ENCODE results near the gene PCNX1. TPM values are rescaled to one million over a fixed set of nuclear protein-coding genes. Genes with fewer than 3 reads are reported as not detected.

Gene PCNX1
- total and polyA plus RNA-seq, 2 of the 4 experiments (the other 2 are of a cell fraction): 15.0 to 43.7 TPM

GRCh38 chr14:70909733-70910614, 2.7 kb downstream of the PCNX1 start:
- Histone ChIP-seq H3K9me1 (ENCODE audit: insufficient read depth, low read length) (peaks cover 10% of the 10 kb centered on the region), H4K8ac (ENCODE audit: low read depth in 2 of 2, low read length in 2 of 2) (no peak overlapping the region), H3K79me1 (ENCODE audit: low read depth in 1 of 2, low read length in 2 of 2) (peaks cover 10 to 49% of the 10 kb centered on the region in 2 experiments; a peak in 3 of 4 replicates), H3K27me3 (ENCODE audit: control insufficient read depth, insufficient read depth, low read length) (no peaks in the 10 kb centered on the region), H4K91ac (ENCODE audit: insufficient read depth, low read depth, low read length) (no peak overlapping the region), H2AK5ac (ENCODE audit: low read depth, low read length) (peak overlapping the region; percentile 27; the same call in 1 of the 2 replicates), H4K20me1 (ENCODE audit: insufficient read depth, low read length) (peaks cover 54% of the 10 kb centered on the region), H3K4ac (ENCODE audit: low read depth, low read length) (no peak overlapping the region; the same call in 1 of the 2 replicates), H3K14ac (replicated peaks; ENCODE audit: low read depth, low read length) (peak overlapping the region; percentile 77), H3K4me1 (ENCODE audit: control insufficient read depth, insufficient read depth, low read length) (peaks cover 11% of the 10 kb centered on the region), H3K56ac (ENCODE audit: extremely low read depth, insufficient read depth, low read length) (no peak overlapping the region), H3K9me3 (ENCODE audit: control insufficient read depth, insufficient read depth, low read length) (no peaks in the 10 kb centered on the region), H3K4me3 (ENCODE audit: insufficient read depth, low read depth, low read length) (no peak overlapping the region), H3K4me2 (ENCODE audit: low read depth, low read length) (peak overlapping the region; percentile 96), H3K27ac (ENCODE audit: insufficient read depth, low read length) (no peak overlapping the region), H2AK9ac (replicated peaks; ENCODE audit: low read depth, low read length, poor library complexity) (no peak overlapping the region), H3K36me3 (ENCODE audit: control insufficient read depth, insufficient read depth, low read length) (no peaks in the 10 kb centered on the region; the same call in 1 of the 2 replicates), H3K18ac (ENCODE audit: low read depth, low read length) (no peak overlapping the region; the same call in 1 of the 2 replicates), H3K9ac (ENCODE audit: low read depth, low read length) (no peak overlapping the region), H4K5ac (ENCODE audit: low read depth, low read length) (no peak overlapping the region), H2AFZ (replicated peaks; ENCODE audit: low read length, poor library complexity) (no peak overlapping the region), H2BK120ac (ENCODE audit: low read depth, low read length) (no peak overlapping the region), H2BK20ac (ENCODE audit: low read depth, low read length) (no peak overlapping the region), H2BK5ac (ENCODE audit: low read depth, low read length, poor library complexity, severe bottlenecking) (no peak overlapping the region), H2BK15ac (ENCODE audit: low read depth, low read length) (no peak overlapping the region), H3K23ac (ENCODE audit: low read depth, low read length) (peak overlapping the region; percentile 76)
- ChIA-PET POLR2A (ENCODE audit: unreplicated experiment) (no interaction called here), CTCF (interaction anchor here (1.1 kb wide), 1 partner anchor 92 kb away, joined by 3 read pairs; no protein-coding TSS in a partner anchor)
- BruUV-seq (replicated peaks): TSS peak; percentile 34
- dilution Hi-C loops (cut with HindIII; ENCODE audit: low sequenced_read_pairs, unreplicated experiment): no loop called here
- WGBS, 2 experiments (ENCODE audit: extremely low coverage in 2 of 2, insufficient read length in 1 of 2): 92% methylated on average over 2 of the region's 10 CpGs; no CpG with 5 or more reads in 1 of the 2 experiments
- intact Hi-C loops (cut with micrococcal nuclease): loop anchor here (1.0 to 10.0 kb wide), 2 partner anchors 62 to 205 kb away; no protein-coding TSS in a partner anchor
- ATAC-seq (ENCODE audit: low read depth) (no peak), DNase-seq (no peak)
- in situ Hi-C loops (cut with MboI; ENCODE audit: low sequenced_read_pairs): no loop called here
- TF ChIP-seq FOS (IDR thresholded peaks at IDR 0.05; ENCODE audit: low read depth, low read length) (no peak), ELK1 (IDR thresholded peaks at IDR 0.05; ENCODE audit: borderline replicate concordance, low read depth, low read length) (no peak), SMC3 (IDR thresholded peaks at IDR 0.05; ENCODE audit: low read depth, low read length) (no peak), RCOR1 (IDR thresholded peaks at IDR 0.05; ENCODE audit: insufficient replicate concordance, low read length) (no peak), MAZ (IDR thresholded peaks at IDR 0.05; ENCODE audit: borderline replicate concordance, low read depth, low read length) (no peak), NFE2L2 (IDR thresholded peaks at IDR 0.05; ENCODE audit: low read depth, low read length) (no peak), USF2 (IDR thresholded peaks at IDR 0.05; ENCODE audit: low read depth, low read length) (no peak), MXI1 (IDR thresholded peaks at IDR 0.05; ENCODE audit: borderline replicate concordance, low read depth, low read length) (no peak), CHD1 (IDR thresholded peaks at IDR 0.05; ENCODE audit: low read depth, low read length) (no peak), POLR2A (IDR thresholded peaks at IDR 0.05; ENCODE audit: low read depth, low read length) (no peak), CTCF (conservative IDR thresholded peaks at IDR 0.05; ENCODE audit: low read depth, low read length) (no peak), BHLHE40 (IDR thresholded peaks at IDR 0.05; ENCODE audit: low read depth, low read length) (no peak), CEBPB (IDR thresholded peaks at IDR 0.05; ENCODE audit: low read depth, low read length) (no peak)
